ENCODE measurements around the gene WDFY2. TPM values are rescaled to one million over a fixed set of nuclear protein-coding genes. Genes with fewer than 3 reads are reported as not detected.

Gene WDFY2
- total and polyA plus RNA-seq, 9 donors: 5.4 to 17.9 (median 12.6) TPM

- intact Hi-C loops (cut with DNase I): no loop called here
- DNase-seq: no peak
- no peak overlapping the region for H3K27ac ChIP-seq
Measured at GRCh38 chr13:51675877-51676276, 91.6 kb downstream of the WDFY2 start.

GRCh38 chr13:51676739-51677138 lies 92.5 kb downstream of the WDFY2 start:
- no peaks in the 10 kb centered on the region for H3K27me3 ChIP-seq
- DNase-seq: no peak
- no peaks in the 10 kb centered on the region for H3K36me3 ChIP-seq
- 94 to 98% (median 98%) methylated on average over 3 of the region's 3 CpGs for WGBS, 3 donors
- no peaks in the 10 kb centered on the region for H3K4me1 ChIP-seq (ENCODE audit: insufficient read depth)
- H3K9me3 ChIP-seq: no peaks in the 10 kb centered on the region
- no peak overlapping the region for H3K27ac ChIP-seq
- TF ChIP-seq POLR2A (IDR thresholded peaks at IDR 0.05) (no peak), CTCF (IDR thresholded peaks at IDR 0.05) (no peak), EP300 (IDR thresholded peaks at IDR 0.05) (no peak)
- intact Hi-C loops (cut with DNase I): no loop called here
- no peak overlapping the region for H3K4me3 ChIP-seq

More at GRCh38 chr13:51675877-51676276, 91.6 kb downstream of the WDFY2 start:
- Histone ChIP-seq H3K4me3 (no peak overlapping the region), H3K4me1 (ENCODE audit: insufficient read depth) (no peaks in the 10 kb centered on the region), H3K27me3 (no peaks in the 10 kb centered on the region), H3K36me3 (no peaks in the 10 kb centered on the region), H3K9me3 (no peaks in the 10 kb centered on the region)
- WGBS, 3 donors: 97 to 99% (median 98%) methylated on average over 3 of the region's 3 CpGs
- no peak for TF ChIP-seq EP300 (IDR thresholded peaks at IDR 0.05)
- TF ChIP-seq POLR2A (IDR thresholded peaks at IDR 0.05): no peak
- TF ChIP-seq CTCF (IDR thresholded peaks at IDR 0.05): no peak

GRCh38 chr13:51678420-51678819 lies 94.2 kb downstream of the WDFY2 start:
- no peaks in the 10 kb centered on the region for H3K27me3 ChIP-seq
- intact Hi-C loops (cut with DNase I): no loop called here
- no peaks in the 10 kb centered on the region for H3K36me3 ChIP-seq
- no peak overlapping the region for H3K4me3 ChIP-seq
- H3K27ac ChIP-seq: no peak overlapping the region
- TF ChIP-seq POLR2A (IDR thresholded peaks at IDR 0.05): no peak
- TF ChIP-seq EP300 (IDR thresholded peaks at IDR 0.05): no peak
- TF ChIP-seq CTCF (IDR thresholded peaks at IDR 0.05): no peak
- DNase-seq: no peak
- no peaks in the 10 kb centered on the region for H3K4me1 ChIP-seq (ENCODE audit: insufficient read depth)
- H3K9me3 ChIP-seq: no peaks in the 10 kb centered on the region

GRCh38 chr13:51679616-51680015 lies 95.4 kb downstream of the WDFY2 start:
- WGBS, 3 donors: 95 to 99% (median 98%) methylated on average over 3 of the region's 3 CpGs
- no peak overlapping the region for H3K27ac ChIP-seq
- no peak overlapping the region for H3K4me3 ChIP-seq
- no peaks in the 10 kb centered on the region for H3K27me3 ChIP-seq
- no peak for DNase-seq
- intact Hi-C loops (cut with DNase I): no loop called here
- no peak for TF ChIP-seq POLR2A (IDR thresholded peaks at IDR 0.05)
- TF ChIP-seq EP300 (IDR thresholded peaks at IDR 0.05): no peak
- no peak for TF ChIP-seq CTCF (IDR thresholded peaks at IDR 0.05)
- H3K9me3 ChIP-seq: no peaks in the 10 kb centered on the region
- H3K36me3 ChIP-seq: no peaks in the 10 kb centered on the region
- H3K4me1 ChIP-seq (ENCODE audit: insufficient read depth): no peaks in the 10 kb centered on the region
